NCI-H774 (cell line): ENCODE measurements around the gene TEK.
"Not testable (repeated sequence)": the region's sequence is repeated elsewhere in the genome, so short reads cannot be mapped to it uniquely, and the experiment has no call there.

Experiments used
- DNase-seq: peaks from one replicate; lab custom pipeline; 2025; lab: John Stamatoyannopoulos, UW

Gene TEK

DNA sequence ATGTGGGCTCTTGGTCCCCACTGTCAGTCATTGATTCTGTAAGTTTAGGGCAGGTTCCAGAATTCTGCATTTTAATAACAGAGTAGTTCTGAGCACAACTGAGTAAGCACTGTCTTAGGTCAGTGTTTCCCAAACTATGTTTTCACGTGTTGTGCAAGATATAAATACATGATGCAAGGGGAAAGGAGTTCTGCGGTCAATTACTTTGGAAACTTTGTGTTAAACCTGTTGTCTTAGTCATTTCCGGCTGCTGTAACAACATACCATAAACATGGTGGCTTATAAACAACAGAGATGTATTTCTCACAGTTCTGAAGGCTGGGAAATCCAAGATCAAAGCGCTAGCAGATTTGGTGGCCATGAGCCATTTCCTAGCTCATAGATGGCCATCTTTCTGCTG lies 118.2 kb downstream of the TEK start:
- DNase-seq: no peak

DNA sequence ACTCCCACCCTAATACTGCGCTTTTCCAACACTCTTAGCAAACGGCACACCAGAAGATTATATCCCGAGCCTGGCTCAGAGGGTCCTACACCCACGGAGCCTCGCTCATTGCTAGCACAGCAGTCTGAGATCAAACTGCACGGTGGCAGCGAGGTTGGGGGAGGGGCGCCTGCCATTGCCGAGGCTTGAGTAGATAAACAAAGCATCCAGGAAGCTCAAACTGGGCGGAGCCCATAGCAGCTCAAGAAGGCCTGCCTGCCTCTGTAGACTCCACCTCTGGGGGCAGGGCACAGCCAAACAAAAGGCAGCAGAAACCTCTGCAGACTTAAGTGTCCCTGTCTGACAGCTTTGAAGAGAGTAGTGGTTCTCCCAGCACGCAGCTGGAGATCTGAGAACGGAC lies 130.6 kb downstream of the TEK start:
- DNase-seq: not testable (repeated sequence)

DNA sequence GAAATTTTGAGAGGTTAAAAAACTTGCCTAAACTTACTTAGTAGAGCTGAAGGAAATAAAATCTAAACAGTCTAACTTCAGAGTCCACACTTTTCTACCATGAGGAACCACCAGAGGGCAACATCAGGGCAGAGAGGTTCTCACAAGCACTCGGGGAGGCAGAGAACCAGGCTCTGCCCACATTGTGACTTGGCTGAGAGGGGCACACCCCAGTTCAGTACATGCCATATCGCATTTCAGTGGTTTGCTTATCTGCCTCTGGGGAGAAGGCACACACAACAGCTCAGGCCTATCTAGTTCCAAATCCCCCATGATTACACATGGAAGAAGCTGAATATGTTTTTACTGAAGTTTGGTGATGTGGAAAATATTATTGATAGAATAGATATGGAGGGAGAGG lies 138.7 kb downstream of the TEK start:
- DNase-seq: no peak

DNA sequence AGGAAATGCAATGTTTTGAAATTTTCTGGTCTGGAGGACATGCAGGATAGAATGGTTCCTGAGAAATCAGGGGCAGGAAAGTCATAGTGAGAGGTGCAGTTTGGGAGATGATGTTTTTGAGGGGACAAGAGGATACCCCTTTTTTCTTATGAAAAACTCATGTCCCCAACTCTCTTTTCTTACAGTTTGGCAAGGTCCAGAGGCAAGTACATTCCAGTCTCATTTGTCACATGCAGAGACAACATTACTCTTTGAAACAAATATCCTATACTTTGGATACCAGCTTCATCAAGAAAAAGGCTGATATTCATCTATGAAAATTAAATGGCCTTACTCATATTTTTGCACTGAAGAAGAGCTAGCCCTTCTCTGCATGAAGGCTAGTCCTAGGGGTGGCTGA lies 139.7 kb downstream of the TEK start:
- no peak for DNase-seq

DNA sequence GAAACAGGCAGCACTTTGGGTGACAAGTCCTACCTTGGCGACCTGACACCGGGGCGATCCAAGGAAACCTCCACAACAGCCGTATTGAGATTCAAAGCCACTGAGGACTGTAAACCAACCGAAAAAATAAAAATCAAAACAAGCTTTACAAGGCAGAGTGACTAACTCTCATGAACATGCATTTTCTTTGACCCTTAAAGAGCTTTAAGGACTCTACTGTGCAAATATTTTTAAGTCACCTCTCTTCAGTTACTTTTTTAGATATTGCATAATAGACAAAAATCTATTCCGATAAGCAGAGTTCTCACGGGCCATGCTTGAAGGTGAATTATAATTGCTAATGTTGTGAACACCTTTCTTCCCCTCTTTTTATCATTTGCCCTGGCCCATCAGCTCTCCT lies 149.6 kb downstream of the TEK start:
- DNase-seq: no peak

DNA sequence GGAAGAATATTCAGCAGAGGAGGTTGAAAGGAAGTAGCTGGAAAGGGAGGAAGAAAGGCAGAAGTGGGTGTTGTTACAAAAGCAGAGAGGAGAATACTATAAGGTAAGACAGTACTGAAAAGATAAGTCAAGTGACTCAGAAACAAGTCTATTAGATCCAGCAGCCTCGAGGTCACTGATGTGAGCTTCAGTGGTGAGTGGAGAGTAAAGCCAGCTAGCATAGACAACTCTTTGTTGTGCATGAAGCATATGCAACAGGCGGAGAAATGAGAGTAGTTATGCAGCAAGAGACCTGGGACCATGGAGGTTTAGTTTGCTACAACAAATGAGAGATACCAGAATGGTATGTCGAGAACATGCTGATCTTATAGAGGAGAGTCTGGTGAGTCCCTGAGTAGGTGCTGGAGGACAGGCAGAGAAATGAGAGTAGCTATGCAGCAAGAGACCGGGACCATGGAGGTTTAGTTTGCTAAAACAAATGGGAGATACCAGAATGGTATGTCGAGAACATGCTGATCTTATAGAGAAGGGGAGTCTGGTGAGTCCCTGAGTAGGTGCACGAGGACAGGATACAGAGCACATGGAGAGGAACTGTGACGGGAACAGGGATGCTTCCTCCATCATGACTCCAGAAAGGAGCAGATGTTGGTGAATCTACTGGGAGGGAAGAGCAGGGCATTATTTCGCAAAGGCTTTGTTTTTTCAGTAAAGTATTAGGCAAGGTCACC lies 151.9 kb downstream of the TEK start:
- no peak for DNase-seq

DNA sequence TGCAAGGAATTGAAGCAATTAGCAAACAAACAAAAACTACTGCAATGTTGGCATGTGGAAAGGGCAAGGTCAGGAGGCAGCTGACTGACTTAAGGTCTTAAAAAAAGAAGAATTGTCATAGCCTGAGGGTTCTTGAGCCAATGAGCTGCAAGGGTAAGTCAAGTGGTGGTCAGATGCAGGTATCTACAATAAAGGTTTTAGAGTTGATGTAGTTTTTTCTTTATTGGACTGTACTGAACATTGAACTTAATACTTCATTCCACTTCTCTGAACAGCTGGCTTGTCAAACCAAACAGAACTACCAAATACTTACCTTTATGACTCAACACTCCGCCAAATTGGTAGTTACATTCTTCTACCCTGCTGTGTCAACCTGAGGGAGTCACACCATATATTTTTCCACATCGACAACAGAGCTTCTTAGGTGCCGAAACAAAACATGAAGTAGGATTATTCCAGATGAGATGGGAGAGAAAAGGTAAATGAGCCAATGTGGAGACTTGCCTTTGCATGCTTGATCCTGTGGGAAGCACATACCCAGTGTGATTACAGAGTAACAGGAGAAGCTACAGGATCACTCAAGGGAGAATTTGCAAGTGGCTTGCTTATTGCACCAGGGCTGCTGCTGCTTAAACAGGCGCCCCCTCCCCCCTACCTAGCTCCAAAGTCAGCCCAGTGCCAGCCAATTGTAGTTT lies 152.6 kb downstream of the TEK start:
- DNase-seq: no peak

DNA sequence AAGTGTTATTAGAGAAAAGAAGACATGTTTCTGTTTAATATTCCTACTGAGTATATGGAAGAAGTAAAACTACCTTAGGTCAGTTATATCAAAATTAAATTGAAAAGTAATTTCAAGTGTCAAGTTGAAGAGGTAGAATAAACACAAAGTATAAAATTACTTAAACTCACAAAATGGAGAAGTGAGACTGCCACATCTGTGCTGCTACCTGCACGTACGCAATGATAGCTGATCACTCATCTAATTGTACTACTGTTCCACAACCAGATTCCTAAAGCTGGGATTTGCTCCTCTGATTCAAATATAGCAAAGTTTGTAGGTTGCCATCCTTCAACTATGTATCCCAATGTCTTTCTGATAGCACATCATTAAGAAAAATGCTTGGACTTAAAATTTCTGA lies 163.1 kb downstream of the TEK start:
- no peak for DNase-seq

DNA sequence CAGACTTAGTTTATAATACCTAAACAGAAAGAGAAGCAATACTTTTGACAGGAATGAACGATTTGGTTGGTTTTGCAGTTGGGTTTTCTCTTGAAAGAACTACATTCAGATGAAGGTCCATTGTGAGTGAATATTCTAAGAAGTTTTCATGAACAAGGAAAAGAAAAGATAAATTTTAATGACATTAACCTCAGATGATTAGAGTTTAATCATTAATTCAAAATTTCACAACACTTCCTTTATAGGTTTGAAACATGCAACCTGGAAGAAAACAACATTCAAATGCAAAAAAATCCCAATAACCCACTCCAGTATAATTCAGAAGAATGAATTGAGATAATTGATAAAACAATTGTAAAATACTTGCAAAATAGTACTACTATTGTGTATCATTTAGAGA lies 164.2 kb downstream of the TEK start:
- DNase-seq: no peak

DNA sequence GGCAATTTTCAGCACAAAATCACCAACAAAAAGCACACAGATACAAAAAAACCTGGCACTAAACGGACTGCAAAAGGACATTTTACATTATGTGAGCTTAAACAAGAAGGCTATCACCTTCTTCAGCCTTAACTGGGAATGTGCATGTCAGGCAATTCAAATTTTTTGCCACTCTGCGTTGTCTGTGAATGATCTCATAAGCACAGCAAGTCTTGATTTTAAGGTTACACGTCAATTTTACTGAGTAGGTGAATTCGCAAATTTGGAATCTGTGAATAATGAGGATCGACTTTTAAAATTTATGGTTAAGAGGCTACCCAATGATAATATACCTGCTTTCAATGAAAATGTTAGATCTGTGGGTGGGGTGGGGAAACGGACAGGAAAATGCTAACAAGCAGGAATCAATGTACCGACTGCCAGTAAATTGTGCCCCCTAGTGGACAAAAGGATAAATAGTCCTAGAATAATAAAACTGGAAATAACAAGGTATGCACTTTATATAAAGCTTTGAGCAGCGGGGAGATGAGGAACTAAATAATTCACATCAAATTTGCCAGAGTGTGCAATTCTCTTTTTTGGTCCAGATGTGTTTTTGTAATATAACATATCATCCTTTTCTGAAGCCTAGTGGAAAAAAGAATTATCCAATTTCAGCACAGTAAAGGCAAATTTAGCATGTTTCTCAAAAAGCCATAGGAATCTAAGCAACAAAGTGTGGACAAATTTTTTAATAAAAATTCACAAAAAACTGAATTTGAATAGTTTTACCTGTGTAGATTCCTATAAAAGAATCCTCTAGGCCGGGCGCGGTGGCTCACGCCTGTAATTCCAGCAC lies 167.4 kb downstream of the TEK start:
- DNase-seq: peak; percentile 44

DNA sequence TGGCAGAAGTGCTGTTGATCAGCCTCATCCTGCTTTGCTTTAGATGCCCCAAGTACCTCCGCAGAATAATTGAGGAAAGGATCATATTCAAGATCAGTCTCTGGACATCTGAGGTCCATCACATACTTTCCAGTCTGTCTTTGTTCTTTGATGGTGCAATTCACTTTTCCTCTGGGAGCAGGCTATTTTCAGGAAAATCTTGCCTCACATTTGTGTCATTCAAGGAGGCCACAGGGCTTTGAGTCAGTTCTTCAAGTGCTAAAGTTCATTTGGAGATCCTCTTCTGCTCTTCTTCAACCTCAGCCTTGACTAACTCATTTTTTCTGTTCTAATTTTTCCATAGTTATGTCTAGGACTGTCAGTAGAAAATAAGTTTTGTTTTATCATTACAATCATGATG lies 169.3 kb downstream of the TEK start:
- no peak for DNase-seq

DNA sequence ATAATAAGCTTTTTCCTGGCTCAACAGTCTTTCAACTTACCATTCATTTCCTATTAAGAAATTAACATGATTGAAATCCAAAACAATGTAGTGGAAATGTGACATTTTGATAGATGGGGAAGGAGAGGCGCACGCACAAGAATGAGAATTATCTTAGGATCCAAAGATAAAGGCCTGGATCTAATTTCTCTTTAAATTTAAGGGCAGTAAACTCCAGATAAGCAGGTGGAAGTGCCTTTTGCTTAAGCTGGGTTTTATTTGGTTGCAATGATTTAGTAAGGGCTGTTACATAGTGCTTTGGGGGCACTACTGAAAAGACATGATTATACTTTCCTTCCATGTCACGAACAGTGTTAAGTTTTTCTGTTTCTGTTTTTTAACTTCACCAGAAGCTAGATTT lies 170.6 kb downstream of the TEK start:
- no peak for DNase-seq
